GM19452 (cell line): ENCODE data around the gene MIPOL1.

Experiments
- ATAC-seq: cut with Tn5 transposase; IDR thresholded peaks from one replicate; pipeline ENCODE4 v1.9.1; 2021; ENCODE audit not compliant: unreplicated experiment

Gene MIPOL1

DNA sequence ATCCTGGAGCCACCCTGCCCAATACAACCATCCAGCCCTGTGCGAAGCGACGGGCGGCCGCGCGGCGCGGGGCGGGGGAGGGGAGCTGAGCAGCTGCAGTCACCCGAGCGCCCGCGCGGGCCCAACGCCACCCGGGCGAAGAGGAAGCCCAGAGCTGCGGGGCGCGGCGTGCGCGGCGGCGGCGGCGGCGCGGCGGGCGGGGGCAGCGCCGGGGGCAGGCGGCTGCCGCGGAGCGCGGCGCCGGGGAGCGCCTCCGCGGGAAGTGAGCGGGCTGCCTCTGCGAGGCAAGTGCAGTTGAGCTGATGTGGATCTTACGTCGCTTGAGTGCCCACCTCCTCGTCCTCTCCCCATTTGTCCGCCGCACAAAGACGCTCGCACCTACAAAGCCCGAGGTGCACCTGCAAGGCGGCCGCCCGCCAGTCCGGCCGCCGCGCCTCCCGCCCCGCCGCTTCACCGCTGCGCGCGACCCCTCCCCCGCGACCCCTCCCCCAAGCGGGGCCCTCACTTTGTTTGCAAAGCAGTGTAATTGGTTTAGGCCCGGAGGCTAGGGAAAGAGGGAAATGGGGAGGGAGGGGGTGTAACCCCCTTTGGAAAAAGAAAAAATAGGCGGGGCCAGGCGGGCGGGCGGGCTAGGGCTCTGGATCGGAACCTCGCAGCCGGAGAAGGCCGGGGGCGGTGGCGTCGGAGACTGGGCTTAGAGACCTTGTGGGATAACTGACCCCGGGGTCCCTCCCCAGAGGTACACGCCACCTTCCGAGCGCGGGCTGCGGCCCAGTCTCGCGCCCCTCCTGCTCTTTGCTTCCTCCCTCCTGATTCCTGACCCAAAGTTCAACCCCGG lies 397.5 kb downstream of the MIPOL1 start, which contains the start of the genes FOXA1 and TTC6:
Gene FOXA1 (minus strand): TSS at position 279 of the 838 bp plus-strand sequence. CDS start 277 bp downstream, at position 2.
Gene TTC6 (plus strand): TSS at position 659 of the 838 bp plus-strand sequence. CDS start 26,436 bp downstream, outside the sequence.
- ATAC-seq, result no peak

DNA sequence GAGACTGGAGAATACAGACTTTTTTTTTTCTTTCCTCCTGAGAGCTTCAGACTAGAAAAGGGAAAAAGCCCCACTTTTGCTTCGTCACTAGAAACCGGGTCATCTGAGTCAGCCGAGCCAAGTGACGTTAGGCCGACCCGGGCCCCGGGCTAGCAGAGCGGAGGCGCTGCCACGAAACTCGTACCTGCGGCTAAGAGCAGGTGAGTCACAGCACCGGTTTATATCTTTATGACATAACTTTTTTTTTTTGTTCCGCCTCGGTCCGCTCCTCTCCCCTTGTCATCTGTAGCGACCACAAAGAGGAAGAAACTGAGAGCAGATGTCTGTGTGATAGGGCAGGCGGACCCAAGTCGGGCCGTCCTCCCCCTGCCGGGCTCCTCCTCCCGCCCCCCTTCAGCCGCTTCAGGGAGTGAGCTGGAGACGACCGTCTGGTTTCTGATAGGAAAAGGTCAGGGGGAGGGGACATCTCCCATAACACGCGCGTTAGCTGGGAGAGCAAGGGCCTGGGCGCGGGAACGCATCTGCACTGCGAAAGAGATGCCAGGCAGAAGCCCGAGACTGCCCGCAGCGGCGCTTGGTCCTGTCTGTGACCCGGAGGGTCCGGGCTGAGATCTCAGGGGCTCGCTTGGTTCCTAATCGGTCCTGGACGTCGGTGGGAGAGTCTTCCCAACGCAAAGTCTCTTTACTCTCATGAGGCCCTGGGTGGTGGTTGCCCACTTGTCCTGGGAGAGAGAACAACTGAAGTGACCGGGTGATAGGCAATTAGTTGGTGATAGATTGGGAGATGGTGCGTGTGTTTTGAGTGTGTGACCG lies 398.3 kb downstream of the MIPOL1 start:
- no peak for ATAC-seq

DNA sequence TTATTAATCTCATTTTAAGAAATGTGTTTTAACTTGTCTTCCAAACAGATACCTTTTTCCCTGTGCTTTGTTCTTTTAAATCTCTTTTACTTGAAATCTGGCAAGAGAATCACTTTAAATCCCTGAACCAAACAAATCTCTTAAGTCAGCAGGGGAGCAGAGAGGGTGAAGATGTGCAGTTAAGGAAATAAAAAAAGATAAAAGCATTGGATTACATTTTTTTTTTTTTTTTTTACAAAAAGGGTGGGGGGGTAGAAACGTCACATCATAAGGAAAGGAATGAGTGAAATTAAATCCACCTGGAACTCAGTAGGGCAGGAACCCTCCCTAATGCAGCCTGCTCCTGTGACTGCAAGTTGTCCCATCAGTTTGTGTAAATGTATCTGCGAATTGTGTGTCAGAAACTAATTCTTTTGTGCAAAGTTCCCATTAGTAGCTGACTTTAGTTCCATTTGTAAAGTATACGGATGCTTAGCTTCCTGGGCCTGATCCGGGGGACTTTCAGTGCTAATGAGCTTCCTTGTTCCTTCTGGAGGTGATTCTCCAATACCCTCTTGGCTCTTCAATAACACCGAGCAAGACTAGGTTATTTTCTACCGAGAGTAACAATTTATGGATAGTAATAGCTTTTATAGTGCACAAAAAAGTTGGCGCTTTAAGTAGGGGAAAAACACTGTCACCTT lies 399.2 kb downstream of the MIPOL1 start:
- no peak for ATAC-seq

DNA sequence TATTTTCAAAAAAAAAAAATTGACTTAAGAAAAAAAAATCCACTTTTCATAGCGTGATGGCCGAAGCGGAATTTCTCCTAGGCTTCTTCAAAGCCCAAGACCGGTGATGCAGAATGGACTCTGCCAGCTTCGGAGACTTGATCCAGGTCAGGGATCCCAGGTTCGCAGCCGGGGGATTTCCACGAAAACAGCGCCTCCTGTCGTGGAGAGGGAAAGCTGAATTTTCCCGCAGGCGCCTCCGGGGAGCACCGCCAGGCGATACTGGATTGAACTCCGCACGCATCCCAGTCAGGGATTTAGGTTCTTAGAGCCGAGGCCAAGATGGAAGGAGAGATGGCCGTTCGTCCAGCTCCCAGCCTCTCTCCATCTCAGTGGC lies 399.8 kb downstream of the MIPOL1 start:
- no peak for ATAC-seq

DNA sequence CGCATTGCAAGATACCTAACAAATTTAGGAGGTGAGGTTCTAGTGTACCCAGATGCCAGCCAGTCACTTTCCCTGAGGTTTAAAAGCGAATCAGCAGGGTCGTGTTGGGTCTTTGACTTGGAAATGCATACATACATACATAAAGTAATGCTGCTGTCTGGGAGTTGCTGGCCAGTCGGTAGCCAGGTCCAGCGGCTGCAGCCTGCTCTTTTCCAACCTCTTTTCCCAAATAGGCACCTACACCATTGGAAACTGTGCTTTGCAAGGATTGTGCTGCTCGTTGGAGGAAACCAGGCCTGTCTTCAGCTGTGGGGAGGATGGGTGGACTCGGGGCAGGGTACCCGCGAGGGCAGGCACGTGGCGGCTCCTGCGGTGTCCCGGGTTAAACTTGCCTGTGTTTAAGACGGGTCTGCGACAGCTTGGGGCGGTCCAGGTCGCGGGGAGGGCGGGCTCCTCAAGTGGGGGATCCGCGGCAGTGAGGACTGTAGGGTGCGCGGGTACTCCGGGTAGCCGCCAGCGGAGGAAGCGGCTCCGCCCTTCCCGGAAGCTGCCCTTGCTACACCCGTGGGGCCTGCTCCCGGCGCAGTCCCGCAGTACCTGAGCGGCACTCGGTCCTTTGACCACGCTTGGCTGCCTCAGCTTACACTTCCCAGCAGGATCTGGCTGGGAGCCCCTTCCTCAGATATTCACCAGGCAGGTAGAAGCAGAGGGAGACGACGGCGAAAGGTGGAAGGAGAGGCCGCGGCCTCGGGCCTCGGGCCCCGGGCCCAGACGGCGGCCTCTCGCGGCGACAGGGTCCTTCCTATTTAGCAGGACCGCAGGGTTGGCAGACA lies 400.4 kb downstream of the MIPOL1 start:
- no peak for ATAC-seq

GRCh38 chr14:37598747-37599506 lies 401.2 kb downstream of the MIPOL1 start:
- no peak for ATAC-seq

DNA sequence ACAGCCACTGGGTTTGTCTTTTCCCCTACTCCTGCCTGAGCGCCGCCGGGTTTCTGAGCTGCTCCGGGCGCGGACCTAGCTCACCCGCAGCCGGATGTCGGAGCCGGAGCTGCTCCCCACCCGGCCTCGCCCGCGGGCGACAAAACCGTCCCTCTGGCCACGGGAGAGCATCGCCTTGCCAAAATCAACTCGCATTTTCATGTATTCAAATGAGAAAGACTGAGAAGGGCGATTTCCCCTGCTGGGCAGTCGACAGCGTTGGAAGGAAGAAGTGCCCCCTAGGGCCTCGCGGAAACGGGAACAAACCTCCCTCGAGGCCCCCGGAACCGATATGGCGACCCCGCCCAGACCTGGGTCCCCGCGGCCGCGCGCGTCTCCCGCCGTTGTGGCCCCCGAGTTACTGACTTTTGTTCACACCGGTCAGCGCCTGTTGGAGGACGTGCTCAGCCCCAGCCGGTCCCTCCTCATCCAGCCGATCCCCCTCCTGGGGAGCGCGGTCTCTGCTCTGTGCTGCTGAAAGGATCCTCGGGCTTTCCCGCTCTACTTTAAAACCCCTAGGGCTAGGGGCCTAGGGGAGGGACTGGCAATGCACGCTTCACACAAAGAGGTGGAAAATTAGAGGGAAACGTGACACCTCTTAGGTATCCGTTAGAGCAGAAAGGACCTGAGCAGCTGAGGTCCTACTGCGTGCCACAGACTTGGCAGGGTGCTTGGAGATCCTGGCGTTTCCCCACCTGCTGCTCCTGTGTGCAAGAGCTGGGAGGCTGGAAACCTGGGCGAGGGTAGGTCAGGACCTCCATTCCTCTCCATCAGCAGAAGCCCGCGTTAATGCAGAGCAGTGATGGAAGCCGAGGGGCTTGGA lies 402.0 kb downstream of the MIPOL1 start:
- ATAC-seq, result no peak

- no peak for ATAC-seq
Measured at GRCh38 chr14:37600880-37601741, 403.4 kb downstream of the MIPOL1 start.

DNA sequence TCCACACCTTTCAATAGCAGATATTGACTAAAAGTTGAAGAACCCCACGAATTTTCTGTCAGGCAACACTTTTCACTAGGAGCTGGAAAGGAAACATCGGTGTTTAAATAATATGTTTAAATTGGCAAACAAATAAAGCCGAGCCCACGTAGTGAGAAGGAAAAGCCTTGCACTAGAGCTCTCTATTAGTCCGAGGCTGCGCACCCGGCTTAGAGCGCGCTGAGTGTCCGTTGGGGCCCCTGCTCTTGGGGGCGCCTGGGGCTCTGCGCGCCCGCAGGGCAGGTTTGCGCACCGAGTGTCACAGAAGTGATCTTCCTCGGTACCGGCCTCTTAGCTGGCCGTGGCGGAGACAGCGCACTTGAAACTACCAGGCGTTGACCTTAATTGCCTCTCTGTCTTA lies 404.1 kb downstream of the MIPOL1 start:
- ATAC-seq, result no peak
